CD1c-positive myeloid dendritic cell (primary cell): ENCODE measurements around the gene PCNX2.
A peak's percentile ranks its signal among the peaks of the same experiment; 100 is the strongest.

ENCODE experiments used
- DNase-seq: peaks from one replicate; pipeline ENCODE4 v3.0.0-alpha.2; 2016; ENCODE audit errors: extremely low spot score

The PCNX2 gene

GRCh38 chr1:232983817-232984567 lies 311.5 kb downstream of the PCNX2 start:
- DNase-seq: no peak

GRCh38 chr1:232983375-232983774 lies 312.1 kb downstream of the PCNX2 start:
- DNase-seq: no peak

- no peak for DNase-seq
These were observed 313.1 kb downstream of the PCNX2 start for GRCh38 chr1:232982238-232982944.

GRCh38 chr1:232980986-232981560 lies 314.5 kb downstream of the PCNX2 start:
- no peak for DNase-seq

GRCh38 chr1:232980355-232980978 lies 315.1 kb downstream of the PCNX2 start:
- no peak for DNase-seq

GRCh38 chr1:232979558-232979957 lies 316.0 kb downstream of the PCNX2 start:
- DNase-seq: no peak

- DNase-seq: peak; percentile 33
These were observed 316.7 kb downstream of the PCNX2 start for GRCh38 chr1:232978815-232979214.

GRCh38 chr1:232978091-232978634 lies 317.4 kb downstream of the PCNX2 start:
- peak; percentile 44 for DNase-seq

GRCh38 chr1:232974971-232975370 lies 320.6 kb downstream of the PCNX2 start:
- no peak for DNase-seq

- DNase-seq: no peak
These were observed 321.6 kb downstream of the PCNX2 start for GRCh38 chr1:232973652-232974611.

- no peak for DNase-seq
These were observed 325.0 kb downstream of the PCNX2 start for GRCh38 chr1:232970508-232970907.

- no peak for DNase-seq
These were observed 325.7 kb downstream of the PCNX2 start for GRCh38 chr1:232969799-232970198.

GRCh38 chr1:232968965-232969364 lies 326.6 kb downstream of the PCNX2 start:
- no peak for DNase-seq

GRCh38 chr1:232968391-232968790 lies 327.1 kb downstream of the PCNX2 start:
- no peak for DNase-seq

- DNase-seq: no peak
These were observed 328.9 kb downstream of the PCNX2 start for GRCh38 chr1:232966663-232967062.

GRCh38 chr1:232965912-232966217 lies 329.7 kb downstream of the PCNX2 start:
- DNase-seq: no peak

- no peak for DNase-seq
These were observed 330.2 kb downstream of the PCNX2 start for GRCh38 chr1:232965124-232965911.

GRCh38 chr1:232964601-232965000 lies 330.9 kb downstream of the PCNX2 start:
- DNase-seq: no peak

GRCh38 chr1:232962761-232963745 lies 332.5 kb downstream of the PCNX2 start:
- DNase-seq: peak; percentile 22
